Fibroblast of pulmonary artery (primary cell): ENCODE results near the gene TXNL4A.

ENCODE experiments used
- DNase-seq: peaks from one replicate; pipeline ENCODE4 v3.0.0-alpha.2; 2010; ENCODE audit warnings: low read depth
- H3K4me3 ChIP-seq: replicated peaks from 2 replicates; pipeline ENCODE4 v1.5.1; 2011; ENCODE audit warnings: low read depth, mild to moderate bottlenecking, control low read depth, low read length, moderate library complexity
- CTCF ChIP-seq: IDR thresholded peaks from 2 replicates; pipeline ENCODE4 v1.5.1; 2011; ENCODE audit warnings: mild to moderate bottlenecking, control low read depth, low read length, inconsistent platforms; ENCODE audit errors: missing control alignments

The TXNL4A gene

GRCh38 chr18:79989195-79989497 is 783 bp upstream of the TXNL4A start:
- peak overlapping the region; percentile 91 for H3K4me3 ChIP-seq
- no peak for DNase-seq
- TF ChIP-seq CTCF = no peak

GRCh38 chr18:79988071-79988450 is 302 bp downstream of the TXNL4A start:
- TF ChIP-seq CTCF = peak; percentile 29
- DNase-seq = peak; percentile 40
- H3K4me3 ChIP-seq = peak overlapping the region; percentile 91

GRCh38 chr18:79987566-79987965 is 797 bp downstream of the TXNL4A start:
- peak; percentile 16 for DNase-seq
- TF ChIP-seq CTCF = no peak
- H3K4me3 ChIP-seq = peak overlapping the region; percentile 91

- TF ChIP-seq CTCF = no peak
- no peak for DNase-seq
- peak overlapping the region; percentile 91 for H3K4me3 ChIP-seq
Observed at GRCh38 chr18:79986726-79987125, 1.6 kb downstream of the TXNL4A start.

- no peak overlapping the region for H3K4me3 ChIP-seq
- no peak for DNase-seq
- TF ChIP-seq CTCF = no peak
Observed at GRCh38 chr18:79985172-79985571, 3.2 kb downstream of the TXNL4A start.

- no peak for TF ChIP-seq CTCF
- DNase-seq = no peak
Observed at GRCh38 chr18:79983793-79984192, 4.6 kb downstream of the TXNL4A start.

GRCh38 chr18:79983253-79983652 is 5.1 kb downstream of the TXNL4A start:
- DNase-seq = no peak

More at GRCh38 chr18:79983793-79984192, 4.6 kb downstream of the TXNL4A start:
- H3K4me3 ChIP-seq = no peak overlapping the region

More at GRCh38 chr18:79983253-79983652, 5.1 kb downstream of the TXNL4A start:
- no peak for TF ChIP-seq CTCF
- H3K4me3 ChIP-seq = no peak overlapping the region
